GM13976 (cell line): ENCODE measurements around the gene NFIA.

Experiments
- DNase-seq: peaks from one replicate; pipeline ENCODE4 v3.0.0; 2012; ENCODE audit warnings: low spot score
- in situ Hi-C: fragments of 300-500 bp; cut with MboI; formaldehyde crosslinking; loops from one replicate; pipeline ENCODE4 v1.12.0; 2022; ENCODE audit warnings: low sequenced_read_pairs, mixed read lengths, inconsistent platforms; ENCODE audit not compliant: unreplicated experiment
- TF ChIP-seq, protein P1 (sequence below): IDR thresholded peaks from 2 replicates; pipeline ENCODE4 v1.5.1; 2012; ENCODE audit warnings: borderline replicate concordance, mild to moderate bottlenecking; ENCODE audit not compliant: insufficient read depth; ENCODE audit errors: extremely low read depth, missing control alignments, control extremely low read depth

Gene NFIA

DNA sequence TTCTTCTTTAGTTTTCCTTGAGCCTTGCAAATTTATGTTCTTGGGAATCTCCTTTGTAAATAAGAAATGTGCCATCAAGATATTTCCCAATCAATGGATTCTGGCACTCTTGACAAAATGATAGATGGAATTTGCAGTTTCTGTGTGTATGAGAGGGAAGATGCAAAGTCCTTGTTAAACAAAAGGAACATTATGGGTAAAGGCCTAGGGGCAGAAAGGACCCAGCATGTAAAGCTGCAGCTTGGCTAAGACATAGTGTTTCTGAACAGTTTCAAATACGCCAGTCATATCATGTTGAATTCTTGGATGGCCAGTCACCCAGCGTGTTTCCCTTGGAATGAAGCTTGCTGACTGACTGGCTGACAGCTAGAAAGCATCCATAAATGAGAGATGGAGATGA, 210.8 kb downstream of the NFIA start:
- DNase-seq = no peak
- TF ChIP-seq, protein P1, sequence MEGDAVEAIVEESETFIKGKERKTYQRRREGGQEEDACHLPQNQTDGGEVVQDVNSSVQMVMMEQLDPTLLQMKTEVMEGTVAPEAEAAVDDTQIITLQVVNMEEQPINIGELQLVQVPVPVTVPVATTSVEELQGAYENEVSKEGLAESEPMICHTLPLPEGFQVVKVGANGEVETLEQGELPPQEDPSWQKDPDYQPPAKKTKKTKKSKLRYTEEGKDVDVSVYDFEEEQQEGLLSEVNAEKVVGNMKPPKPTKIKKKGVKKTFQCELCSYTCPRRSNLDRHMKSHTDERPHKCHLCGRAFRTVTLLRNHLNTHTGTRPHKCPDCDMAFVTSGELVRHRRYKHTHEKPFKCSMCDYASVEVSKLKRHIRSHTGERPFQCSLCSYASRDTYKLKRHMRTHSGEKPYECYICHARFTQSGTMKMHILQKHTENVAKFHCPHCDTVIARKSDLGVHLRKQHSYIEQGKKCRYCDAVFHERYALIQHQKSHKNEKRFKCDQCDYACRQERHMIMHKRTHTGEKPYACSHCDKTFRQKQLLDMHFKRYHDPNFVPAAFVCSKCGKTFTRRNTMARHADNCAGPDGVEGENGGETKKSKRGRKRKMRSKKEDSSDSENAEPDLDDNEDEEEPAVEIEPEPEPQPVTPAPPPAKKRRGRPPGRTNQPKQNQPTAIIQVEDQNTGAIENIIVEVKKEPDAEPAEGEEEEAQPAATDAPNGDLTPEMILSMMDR = no peak
- in situ Hi-C loops = no loop called here

DNA sequence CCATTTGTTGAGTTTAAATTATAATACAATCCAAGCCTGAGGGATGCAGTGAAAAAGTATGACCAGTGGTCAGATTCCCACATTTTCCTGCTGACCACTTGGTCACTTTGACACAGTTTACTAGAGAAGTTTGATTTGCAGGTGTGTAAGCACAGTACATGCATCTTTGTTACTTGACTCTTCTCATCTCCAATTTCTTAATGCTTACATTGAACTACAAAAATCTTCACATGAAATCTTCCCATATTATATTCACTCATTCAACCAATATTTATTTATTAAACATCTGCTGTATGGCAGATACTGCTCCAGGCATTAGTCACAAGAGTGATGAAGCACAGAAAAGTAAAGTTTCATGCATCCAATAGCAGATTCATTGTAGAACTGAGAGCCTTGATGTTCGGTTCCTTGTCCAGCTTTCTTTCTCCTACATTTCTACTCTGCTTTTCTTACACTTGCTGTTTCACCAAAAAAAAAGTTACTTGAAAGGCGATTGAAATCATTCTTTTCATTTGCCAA, 211.7 kb downstream of the NFIA start:
- no peak for DNase-seq
- in situ Hi-C loops = no loop called here
- TF ChIP-seq, protein P1 = no peak

- TF ChIP-seq, protein P1 = no peak
- in situ Hi-C loops = no loop called here
- no peak for DNase-seq
Measured at GRCh38 chr1:61294930-61295329, 212.6 kb downstream of the NFIA start.

- in situ Hi-C loops = no loop called here
- DNase-seq = no peak
- TF ChIP-seq, protein P1 = no peak
Measured at GRCh38 chr1:61295818-61296537, 213.6 kb downstream of the NFIA start.

- TF ChIP-seq, protein P1 = no peak
- in situ Hi-C loops = no loop called here
- no peak for DNase-seq
Measured at GRCh38 chr1:61297887-61298286, 215.5 kb downstream of the NFIA start.

- TF ChIP-seq, protein P1 = no peak
- in situ Hi-C loops = no loop called here
Measured at GRCh38 chr1:61299463-61299862, 217.1 kb downstream of the NFIA start.

More at GRCh38 chr1:61299463-61299862, 217.1 kb downstream of the NFIA start:
- no peak for DNase-seq
